Brain pericyte (primary cell): Measurements from ENCODE around the gene GATA3.

Experiments
- DNase-seq: peaks from one replicate; pipeline ENCODE4 v3.0.0-alpha.2; 2012; ENCODE audit warnings: low read depth, low spot score

Gene GATA3

DNA sequence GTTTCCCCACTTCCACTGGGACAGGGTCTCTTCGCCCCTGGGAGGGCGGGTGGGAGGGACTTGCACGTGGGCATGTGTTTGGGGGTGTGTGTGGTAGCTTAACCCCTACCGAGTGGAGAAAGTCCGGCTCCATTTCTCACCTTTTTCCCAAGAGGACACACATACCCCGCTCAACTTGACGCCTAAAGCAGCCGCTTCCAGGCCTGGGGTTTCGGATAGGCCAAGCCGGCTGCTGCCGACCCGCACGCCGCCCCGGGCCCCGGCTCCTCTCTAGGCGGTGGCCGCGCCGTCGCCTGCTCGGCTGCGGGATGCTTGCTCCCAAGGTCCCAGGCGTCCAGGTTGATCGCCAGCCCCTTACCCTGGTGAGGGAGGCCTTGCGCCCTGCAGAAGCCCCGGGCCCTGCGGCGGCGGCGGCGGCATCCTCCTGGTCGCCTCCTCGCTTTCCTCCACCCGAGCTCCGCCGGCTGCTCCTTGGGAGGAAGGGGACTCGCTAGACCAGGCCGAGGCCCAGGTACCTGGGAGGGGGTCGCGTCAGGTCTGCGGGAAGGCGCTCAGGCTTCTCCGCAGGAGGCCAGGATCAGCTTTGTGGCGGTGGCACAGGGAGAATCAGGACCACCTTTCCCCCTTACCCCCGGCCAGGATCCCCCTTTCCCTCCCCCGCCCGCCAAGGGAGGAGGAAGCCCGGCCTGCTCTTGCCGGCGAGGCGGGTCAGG lies 3.2 kb upstream of the GATA3 start:
- DNase-seq = no peak

DNA sequence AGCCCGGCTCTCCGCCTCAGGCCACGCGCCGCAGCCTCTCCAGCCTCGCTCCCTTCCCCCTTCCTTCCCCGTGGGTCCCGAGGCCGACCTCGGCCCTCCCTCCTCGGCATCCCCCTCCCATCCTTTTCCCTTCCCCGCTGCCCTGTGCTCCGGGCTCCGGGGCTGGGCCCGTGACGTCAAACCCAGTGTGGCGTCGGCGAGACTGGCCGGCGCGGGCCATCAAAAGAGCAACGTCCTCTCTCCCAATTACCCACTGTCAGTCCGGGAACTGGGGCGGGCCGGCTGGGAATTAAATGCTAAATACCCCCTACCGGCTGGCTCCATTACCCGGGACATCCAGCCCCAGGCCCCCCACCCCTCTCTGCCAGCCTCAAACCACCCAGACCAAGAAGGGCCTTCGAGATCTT lies 2.6 kb upstream of the GATA3 start:
- no peak for DNase-seq

DNA sequence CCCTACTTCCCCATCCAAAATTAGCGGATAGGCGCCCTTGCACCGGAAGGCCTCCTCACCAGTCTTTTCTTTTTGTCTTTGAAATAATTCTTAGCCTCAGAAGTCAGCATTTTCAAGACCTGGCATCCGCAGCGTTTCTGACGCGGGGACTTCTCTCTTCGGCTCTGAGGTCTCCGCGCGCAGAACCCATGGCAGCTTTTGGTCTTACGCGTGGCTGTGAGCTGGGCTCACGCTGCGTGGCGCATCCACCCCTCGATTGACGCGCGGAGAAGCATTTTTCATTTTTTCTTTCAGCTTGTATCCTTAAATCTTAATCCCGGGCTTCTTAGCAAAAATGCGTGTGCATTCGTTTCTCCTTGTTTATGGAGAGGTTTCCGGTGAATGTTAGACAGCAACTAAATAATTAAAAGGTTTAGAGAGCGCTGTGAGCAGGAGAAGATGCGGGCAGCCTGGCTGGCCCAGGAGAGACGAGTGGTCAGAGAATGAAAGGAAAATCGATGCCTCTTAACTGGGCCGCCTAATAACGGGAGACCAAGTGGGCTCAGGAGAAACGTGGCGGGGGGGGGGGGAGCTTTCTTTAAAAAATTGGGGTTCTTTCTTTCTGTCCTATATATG lies 2.0 kb upstream of the GATA3 start:
- DNase-seq = peak; percentile 38

DNA sequence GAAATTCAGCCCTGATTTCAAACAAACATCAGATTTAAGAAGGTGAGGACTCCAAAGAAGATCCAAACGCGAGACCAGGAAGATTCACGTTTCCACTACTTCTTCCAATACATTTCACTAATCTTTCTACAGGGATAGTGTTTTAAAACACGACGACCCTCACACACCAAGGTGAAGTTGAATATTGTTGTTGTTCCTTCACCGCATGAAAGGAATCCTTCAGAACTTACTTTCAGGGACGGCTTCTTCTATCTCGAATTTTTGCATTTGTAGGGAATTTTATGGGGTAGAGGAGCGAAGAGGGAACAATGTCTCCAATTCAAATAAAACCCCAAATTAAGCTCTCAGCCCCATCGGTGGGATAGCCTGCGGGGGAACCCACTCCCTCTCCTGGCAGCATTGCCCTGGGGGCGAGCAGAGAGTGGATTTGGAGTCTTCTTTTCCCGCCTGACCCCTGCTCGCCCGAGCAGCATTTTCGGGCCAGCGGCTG lies 1.5 kb upstream of the GATA3 start:
- no peak for DNase-seq

DNA sequence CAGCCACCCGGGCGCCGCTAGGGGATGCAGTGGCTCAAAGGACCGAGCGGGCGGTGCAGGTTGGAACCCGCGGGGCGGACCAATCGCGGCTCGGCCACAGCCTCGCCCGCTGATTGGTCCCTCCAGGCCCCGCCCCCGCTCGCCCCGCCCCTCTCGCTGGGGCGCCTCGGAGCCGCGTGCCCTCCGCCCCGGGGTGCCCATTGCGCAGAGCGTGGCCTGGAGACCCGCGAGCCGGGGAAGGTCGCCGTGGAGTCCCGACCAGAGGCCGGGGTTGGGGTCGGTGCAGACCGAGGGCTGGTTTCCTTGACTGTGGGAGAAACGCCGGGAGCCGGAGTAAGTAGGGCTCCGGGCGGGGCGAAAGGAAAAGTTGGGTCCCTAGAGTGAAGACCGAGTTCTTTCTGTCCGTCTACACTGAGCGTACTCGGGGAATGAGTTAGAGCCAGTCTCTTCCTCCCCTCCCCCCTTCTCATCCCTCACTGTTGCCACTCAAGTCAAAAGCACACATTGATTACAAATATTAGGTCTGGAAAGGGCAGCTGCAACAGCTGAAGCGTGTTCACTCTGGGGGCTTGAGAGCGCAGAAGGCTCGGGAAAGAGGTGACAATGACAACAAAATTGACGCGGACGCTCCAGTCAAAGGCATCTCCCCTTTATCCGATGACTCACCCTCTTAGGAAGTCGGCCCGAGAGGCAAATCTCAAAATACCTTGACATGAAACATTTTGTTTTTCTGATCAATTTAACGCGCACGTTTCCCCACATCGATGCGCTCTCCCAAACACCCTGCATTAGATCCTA lies 843 bp upstream of the GATA3 start:
- no peak for DNase-seq

DNA sequence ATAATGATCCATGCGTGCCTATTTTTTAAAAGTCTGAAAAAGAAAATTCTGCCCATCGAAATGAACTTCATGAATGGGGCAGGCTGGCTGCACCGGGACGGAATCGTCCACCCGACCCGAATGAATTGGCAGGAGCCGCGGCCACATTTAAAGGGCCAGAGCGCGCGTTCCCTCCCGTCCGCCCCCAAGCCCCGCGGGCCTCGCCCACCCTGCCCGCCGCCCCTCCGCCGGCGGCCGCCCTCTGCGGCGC lies 319 bp upstream of the GATA3 start:
- DNase-seq = no peak

DNA sequence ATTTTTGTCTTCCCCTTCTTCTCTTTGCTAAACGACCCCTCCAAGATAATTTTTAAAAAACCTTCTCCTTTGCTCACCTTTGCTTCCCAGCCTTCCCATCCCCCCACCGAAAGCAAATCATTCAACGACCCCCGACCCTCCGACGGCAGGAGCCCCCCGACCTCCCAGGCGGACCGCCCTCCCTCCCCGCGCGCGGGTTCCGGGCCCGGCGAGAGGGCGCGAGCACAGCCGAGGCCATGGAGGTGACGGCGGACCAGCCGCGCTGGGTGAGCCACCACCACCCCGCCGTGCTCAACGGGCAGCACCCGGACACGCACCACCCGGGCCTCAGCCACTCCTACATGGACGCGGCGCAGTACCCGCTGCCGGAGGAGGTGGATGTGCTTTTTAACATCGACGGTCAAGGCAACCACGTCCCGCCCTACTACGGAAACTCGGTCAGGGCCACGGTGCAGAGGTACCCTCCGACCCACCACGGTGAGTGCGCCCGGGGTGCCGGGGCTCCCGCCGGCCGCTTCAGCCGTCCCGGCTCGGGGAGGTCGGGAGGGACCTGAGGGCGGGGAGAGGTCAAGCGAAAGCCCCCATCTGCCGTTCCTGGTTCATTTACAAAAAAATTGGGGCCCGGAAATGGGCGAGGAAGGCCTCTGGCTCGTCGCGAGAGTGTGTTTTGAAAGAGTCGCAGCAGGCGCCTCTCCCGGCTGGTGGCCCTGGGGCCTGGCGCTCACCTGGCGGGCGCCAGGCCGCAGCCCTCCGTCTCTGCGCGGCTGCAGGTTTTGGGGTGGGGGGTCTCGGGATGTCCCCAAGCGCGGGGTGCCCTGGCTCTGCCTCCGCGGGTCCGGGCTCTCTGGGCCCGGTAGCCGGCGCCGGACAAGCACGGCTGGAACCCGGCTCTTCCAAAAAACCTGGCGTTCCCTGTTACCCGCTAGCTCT lies 1.2 kb downstream of the GATA3 start:
- no peak for DNase-seq

DNA sequence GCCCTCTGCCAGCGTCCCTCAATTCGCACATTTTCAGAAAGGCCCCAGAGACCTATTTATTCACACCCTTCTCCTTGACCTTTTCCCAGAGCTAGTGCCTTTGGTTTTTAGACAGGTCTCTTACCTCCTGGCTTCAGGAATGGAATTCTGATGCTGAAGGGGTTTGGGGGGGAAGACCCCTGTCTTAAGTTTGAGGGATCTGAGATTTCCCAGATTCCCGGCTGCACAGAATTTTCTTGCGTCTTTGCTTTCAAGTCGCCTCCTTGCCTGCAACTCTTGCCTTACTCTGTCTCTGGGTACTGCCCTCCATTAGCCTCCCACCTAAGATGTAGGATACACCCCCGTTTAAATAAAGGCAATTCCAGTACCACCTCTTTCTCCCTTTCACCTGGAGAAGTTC lies 1.9 kb downstream of the GATA3 start:
- DNase-seq = no peak

DNA sequence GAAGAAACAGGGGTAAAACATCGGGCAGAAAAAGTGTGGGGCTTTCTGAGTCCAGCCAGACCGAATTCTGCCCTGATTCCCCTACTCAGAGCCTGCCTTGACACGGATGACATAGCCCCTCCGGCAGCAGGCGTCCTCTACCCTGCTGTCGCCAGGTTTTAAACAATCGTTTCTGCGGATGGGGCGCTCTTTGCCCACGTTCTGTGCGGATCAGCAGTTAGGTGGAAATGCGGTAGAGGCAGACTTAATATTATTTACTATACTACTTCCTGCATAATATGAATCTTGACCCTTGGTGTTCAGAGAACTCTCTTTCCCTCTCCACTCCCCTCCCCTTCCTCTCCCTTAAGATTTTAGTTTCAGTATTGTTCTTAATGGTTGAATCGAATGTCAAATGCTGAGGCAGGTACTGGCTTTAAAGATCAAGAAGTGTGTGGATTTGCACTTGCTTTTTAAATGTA lies 2.4 kb downstream of the GATA3 start:
- no peak for DNase-seq

DNA sequence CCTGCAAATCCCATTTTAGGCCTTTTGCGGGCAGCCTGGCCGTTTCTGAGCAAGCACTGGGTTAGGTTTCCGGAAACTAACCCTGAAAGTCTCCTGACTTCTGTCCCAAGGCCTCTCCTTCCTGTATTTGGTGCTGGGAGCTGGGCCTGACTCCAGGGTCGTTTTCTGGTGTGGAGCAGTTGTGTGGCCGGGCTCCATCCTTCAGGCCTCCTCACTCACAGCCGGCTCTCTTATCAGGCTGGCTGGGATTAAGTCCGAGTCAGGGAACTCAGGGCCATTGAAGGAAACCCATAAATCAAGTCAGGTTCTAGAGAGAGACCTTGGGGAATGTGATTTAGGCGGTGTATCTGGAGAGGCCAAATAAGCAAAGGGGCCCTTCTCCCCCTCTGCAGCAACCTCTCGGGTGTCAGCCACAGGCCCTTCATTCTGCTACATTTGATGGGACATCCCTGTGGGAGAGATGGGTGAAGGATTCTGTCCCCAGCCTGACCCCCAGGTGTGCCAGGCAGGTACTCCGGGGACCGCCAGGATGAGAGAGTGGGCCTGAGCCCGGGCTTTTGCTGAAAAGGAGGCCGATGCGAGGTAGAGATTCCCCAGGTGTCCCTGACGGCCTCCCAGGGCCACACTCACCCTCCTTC lies 3.3 kb downstream of the GATA3 start:
- DNase-seq = no peak

DNA sequence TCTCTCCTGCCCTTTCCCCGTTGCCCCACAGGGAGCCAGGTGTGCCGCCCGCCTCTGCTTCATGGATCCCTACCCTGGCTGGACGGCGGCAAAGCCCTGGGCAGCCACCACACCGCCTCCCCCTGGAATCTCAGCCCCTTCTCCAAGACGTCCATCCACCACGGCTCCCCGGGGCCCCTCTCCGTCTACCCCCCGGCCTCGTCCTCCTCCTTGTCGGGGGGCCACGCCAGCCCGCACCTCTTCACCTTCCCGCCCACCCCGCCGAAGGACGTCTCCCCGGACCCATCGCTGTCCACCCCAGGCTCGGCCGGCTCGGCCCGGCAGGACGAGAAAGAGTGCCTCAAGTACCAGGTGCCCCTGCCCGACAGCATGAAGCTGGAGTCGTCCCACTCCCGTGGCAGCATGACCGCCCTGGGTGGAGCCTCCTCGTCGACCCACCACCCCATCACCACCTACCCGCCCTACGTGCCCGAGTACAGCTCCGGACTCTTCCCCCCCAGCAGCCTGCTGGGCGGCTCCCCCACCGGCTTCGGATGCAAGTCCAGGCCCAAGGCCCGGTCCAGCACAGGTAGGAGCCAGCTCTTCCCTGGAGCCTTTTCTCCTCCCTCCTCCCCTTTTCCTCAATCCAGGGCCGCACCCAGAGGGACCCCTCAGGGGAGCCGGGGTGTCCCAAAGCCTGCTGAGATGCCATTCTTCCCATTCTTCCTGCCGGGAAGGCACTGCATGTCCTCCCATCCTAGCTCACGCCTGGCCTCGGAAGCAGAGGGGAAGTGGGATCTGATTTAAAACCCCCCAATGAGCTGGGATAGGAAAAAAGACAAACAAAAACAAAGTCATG lies 4.0 kb downstream of the GATA3 start:
- DNase-seq = no peak

DNA sequence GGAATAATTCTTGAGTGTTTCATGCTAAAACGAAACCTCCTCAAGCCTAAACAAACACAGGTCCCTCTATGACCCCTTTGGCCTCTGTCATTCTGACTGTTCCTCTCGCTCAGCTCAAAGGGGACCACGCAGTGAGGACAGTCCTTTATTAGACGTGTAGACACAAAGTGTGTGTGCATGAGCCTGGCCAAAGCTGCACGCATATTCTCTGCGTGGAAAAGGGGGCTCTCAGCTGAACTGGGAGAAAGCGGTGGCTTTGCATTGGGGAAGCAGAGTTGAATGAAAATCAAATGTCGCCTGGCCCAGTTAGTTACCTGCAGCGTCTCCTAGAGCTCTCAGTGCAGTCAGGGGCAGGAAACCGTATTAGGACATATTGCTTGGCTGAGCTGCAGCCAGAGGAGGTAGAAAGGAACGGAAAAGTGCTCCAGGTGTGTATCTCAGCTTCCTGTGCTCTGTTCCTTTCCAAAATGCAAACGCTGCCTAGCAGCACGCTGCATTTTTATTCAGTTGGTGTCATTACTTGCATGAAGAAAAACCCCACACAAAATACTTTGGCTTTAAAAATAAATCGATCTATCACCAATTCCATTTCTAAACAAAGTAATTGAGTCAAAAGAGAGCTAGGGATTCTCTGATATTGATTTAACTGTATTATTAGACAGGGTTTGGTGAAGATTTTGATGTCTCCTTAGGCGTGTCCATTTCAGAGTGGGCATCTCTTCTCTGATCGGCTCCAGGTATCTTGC lies 4.9 kb downstream of the GATA3 start:
- DNase-seq = no peak

DNA sequence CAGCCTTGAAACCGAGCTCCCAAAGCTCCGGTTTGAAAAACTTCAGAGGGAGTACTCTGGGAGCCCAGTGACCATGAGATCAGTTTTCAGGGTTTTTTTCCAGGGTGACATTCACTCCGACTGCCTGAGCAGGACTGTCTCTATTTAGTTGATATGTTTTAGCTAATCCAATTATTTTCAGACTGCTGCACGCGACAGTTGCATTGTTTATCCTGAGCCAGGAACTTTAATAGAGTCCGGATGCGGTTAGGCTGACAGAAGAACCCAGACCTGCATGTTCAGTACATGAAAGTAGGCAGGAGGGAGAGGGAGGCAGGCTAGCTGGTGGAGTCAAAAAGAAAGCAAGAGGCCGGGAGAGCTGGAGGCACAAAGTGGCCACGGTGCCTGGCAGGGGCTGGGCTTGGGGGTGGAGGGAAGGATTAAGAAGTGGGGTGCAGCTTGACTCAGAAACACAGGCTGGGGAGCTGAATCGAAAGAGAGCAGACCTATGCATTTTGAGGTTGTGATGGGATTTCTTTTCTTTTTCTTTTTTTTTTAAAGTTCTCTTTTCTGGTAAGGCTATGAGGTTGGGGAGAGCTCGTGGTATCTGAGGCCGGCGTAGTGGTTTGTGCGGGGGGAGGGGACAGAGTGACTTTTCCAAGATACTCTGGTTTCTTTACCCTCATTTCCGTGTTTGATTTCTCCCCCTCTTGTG lies 5.7 kb downstream of the GATA3 start:
- DNase-seq = no peak

DNA sequence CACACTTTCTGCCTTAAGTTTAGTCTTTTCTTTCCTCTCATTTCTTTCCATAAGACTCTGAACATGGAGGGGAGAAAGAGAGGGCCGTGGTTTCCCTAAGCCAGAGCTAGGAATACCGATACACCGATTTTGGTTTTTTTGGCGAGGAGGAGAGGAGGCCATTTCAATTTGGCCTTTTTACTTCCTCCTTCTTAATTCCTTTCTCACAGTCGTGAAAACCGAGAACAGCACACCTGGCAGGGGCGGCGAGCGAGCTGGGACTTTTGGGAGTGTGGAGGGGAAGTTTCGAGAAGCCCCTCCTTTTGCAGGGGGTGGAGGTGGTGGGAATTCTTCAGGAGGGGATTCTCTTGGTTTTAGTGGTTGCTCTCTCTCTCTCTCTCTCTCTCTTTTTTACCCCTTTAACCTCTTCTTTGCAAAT lies 6.2 kb downstream of the GATA3 start:
- no peak for DNase-seq

DNA sequence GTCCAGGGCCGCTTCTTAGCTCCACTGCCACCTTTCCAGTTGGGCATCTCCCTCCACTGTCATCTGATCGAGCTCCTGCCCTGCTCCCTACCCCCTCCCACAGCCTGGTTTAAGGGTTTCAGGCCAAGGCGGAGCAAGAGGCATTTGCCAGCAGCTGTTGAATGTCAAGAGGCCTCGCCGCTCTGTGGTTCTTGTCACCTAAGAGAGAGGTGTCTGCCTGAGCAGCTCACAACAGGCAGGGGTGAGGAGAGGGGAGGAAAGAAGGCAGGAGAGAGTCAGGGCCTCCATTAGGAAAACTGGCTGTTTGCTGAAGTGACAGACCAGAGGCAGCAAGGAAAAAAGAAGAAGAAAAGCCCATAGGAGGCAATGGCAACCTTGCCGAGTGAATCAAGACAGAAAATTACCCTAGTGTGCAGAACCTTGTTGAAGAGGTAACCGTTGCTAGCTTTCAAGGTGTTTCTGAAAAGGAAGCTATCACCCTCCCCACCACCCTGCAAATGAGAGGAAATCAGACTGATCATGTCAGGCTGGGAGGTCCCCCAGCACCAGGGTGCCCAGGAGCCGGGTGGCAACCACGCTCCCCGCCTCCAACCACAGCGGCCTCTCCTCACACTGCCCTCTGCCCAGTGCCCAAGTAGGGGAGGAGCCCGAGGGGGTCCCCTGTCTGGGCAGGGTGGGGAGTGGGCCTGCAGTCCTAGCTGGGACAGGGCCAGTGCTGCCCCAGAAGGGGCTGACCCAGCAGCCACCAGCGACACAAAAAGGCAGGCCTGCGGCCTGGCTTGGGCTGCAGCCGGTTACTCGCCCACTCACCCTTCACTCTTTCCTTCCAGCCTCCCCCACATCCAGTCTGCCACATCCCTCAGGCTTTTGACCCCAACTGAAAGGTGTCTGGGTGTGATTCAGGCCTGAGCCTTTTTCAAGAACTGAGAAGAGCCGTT lies 7.1 kb downstream of the GATA3 start:
- no peak for DNase-seq

DNA sequence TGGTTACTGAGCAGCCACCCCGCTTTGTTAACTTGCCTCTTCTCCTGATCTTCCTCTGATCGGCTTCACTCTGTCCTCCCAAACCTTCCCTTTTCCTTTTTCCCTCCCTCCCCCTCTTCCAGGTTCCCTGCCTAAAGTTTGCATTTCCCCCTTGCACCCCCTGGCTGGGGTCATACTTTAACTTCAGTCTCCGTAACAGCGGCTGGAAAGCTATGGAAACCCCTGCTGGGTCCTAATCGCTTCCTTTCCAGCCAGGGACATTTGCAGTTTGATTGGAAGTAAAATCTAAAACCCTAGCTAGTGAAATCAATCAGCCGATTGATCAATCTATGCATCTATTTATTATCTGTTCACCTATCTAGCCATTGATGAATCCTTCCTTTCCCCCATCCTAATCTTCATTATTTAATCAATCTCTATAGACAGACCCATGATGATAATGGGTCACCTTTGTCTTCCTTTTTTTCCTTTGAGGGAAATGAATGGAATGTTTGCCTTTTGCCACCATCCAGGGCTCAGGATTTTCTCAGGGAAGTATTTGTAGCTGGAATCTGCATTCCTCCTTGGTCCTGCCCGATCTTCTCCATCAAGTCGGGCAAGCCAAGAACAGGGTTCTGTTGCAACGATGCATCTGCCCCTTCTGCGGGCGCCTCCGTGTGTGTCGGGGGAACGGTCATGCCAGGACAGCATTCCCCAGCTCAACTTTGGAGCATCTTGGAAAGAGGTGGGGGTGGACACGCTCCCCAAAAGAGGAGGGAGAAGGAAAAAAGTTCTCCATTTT lies 8.8 kb downstream of the GATA3 start:
- DNase-seq = no peak

DNA sequence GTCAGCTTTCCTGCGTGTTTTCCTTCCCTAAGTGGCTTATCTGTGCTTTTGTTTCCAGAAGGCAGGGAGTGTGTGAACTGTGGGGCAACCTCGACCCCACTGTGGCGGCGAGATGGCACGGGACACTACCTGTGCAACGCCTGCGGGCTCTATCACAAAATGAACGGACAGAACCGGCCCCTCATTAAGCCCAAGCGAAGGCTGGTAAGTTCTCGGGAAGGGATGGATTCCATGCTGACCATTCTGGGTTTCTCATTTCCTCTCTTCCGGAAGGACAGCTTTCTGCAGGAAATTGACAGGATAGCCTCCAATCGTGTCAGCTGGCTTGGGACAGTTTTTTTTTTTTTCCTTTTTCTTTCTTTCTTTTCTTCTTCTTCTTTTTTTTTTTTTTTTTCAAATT lies 9.4 kb downstream of the GATA3 start:
- DNase-seq = no peak
